Stimulated activated CD8-positive, alpha-beta memory T cell treated with anti-CD3 and anti-CD28 coated beads, Interleukin-4, amount 100 ng/mL, for 24 hours (primary cell): ENCODE measurements around the gene ERCC2.
"Not testable (repeated sequence)": the region's sequence is repeated elsewhere in the genome, so short reads cannot be mapped to it uniquely, and the experiment has no call there.

Source experiments
- DNase-seq: peaks from one replicate; pipeline ENCODE4 v3.0.0-alpha.2; 2020; ENCODE audit warnings: low read depth

ERCC2 gene

GRCh38 chr19:45354241-45354842, 16.0 kb downstream of the ERCC2 start:
- DNase-seq, result no peak

- DNase-seq, result no peak
Measured at GRCh38 chr19:45352914-45353796, 17.2 kb downstream of the ERCC2 start.

GRCh38 chr19:45352471-45352870, 17.9 kb downstream of the ERCC2 start:
- DNase-seq, result no peak

GRCh38 chr19:45352062-45352461, 18.3 kb downstream of the ERCC2 start:
- no peak for DNase-seq

- no peak for DNase-seq
Measured at GRCh38 chr19:45351401-45351952, 18.9 kb downstream of the ERCC2 start.

- no peak for DNase-seq
Measured at GRCh38 chr19:45350477-45351058, 19.8 kb downstream of the ERCC2 start.

- no peak for DNase-seq
Measured at GRCh38 chr19:45349430-45349941, 20.9 kb downstream of the ERCC2 start.

GRCh38 chr19:45349126-45349415, 21.3 kb downstream of the ERCC2 start:
- DNase-seq, result no peak

- no peak for DNase-seq
Measured at GRCh38 chr19:45348367-45349125, 21.8 kb downstream of the ERCC2 start.

GRCh38 chr19:45347570-45348366, 22.6 kb downstream of the ERCC2 start:
- no peak for DNase-seq

- no peak for DNase-seq
Measured at GRCh38 chr19:45346449-45346848, 23.9 kb downstream of the ERCC2 start.

- no peak for DNase-seq
Measured at GRCh38 chr19:45345506-45345860, 24.9 kb downstream of the ERCC2 start.

GRCh38 chr19:45344621-45345505, 25.5 kb downstream of the ERCC2 start:
- DNase-seq, result no peak

GRCh38 chr19:45342911-45343310, 27.5 kb downstream of the ERCC2 start:
- no peak for DNase-seq

GRCh38 chr19:45340899-45341453, 29.4 kb downstream of the ERCC2 start:
- no peak for DNase-seq

GRCh38 chr19:45340232-45340898, 30.0 kb downstream of the ERCC2 start, which contains the start of gene KLC3:
TSS of gene KLC3 (plus strand) at chr19:45340750. CDS start at chr19:45345542, 4,792 bp downstream.
- DNase-seq, result peak; percentile 14

GRCh38 chr19:45339629-45340028, 30.7 kb downstream of the ERCC2 start:
- no peak for DNase-seq

GRCh38 chr19:45336696-45337251, 33.6 kb downstream of the ERCC2 start:
- DNase-seq, result no peak

GRCh38 chr19:45334881-45335280, 35.5 kb downstream of the ERCC2 start:
- DNase-seq, result not testable (repeated sequence)
